Nephron progenitor cell (in vitro differentiated cells): ENCODE measurements around the gene HOXB1.

Source experiments
- DNase-seq: peaks from one replicate; pipeline ENCODE4 v3.0.0; 2021
- H3K27ac Mint-ChIP-seq: 2 replicates; pipeline ENCODE4 v1.8.0; 2021; ENCODE audit warnings: mild to moderate bottlenecking, moderate library complexity, mixed read lengths
- H3K27me3 Mint-ChIP-seq: 2 replicates; pipeline ENCODE4 v1.8.0; 2021; ENCODE audit warnings: mild to moderate bottlenecking, low read depth, mixed read lengths; ENCODE audit not compliant: poor library complexity
- H3K36me3 Mint-ChIP-seq: 2 replicates; pipeline ENCODE4 v1.8.0; 2021; ENCODE audit warnings: low read depth, mixed read lengths
- H3K4me1 Mint-ChIP-seq: 2 replicates; pipeline ENCODE4 v1.8.0; 2021; ENCODE audit warnings: mixed read lengths
- H3K4me3 Mint-ChIP-seq: 2 replicates; pipeline ENCODE4 v1.8.0; 2021; ENCODE audit warnings: mild to moderate bottlenecking, moderate library complexity, mixed read lengths
- H3K9me3 Mint-ChIP-seq: 2 replicates; pipeline ENCODE4 v1.8.0; 2021; ENCODE audit warnings: mild to moderate bottlenecking, moderate library complexity, mixed read lengths
- CTCF ChIP-seq: fragments of 200-600 bp; sonication (generic); IDR thresholded peaks from 2 replicates; pipeline ENCODE4 v1.5.0; 2021; ENCODE audit warnings: antibody characterized with exemption

The HOXB1 gene

GRCh38 chr17:48577330-48577945 is 46.6 kb upstream of the HOXB1 start:
- H3K4me3 Mint-ChIP-seq, result peak overlapping the region; percentile 91

GRCh38 chr17:48576479-48577309 is 45.9 kb upstream of the HOXB1 start:
- peaks cover 38% of the 10 kb centered on the region for H3K4me1 Mint-ChIP-seq
- H3K27me3 Mint-ChIP-seq, result peaks cover 3% of the 10 kb centered on the region
- peak; percentile 71 for DNase-seq
- no peak for TF ChIP-seq CTCF
- peak overlapping the region; percentile 100 for H3K27ac Mint-ChIP-seq
- H3K36me3 Mint-ChIP-seq, result peaks cover 66% of the 10 kb centered on the region
- H3K4me3 Mint-ChIP-seq, result peak overlapping the region; percentile 91
- H3K9me3 Mint-ChIP-seq, result no peaks in the 10 kb centered on the region

More at GRCh38 chr17:48577330-48577945, 46.6 kb upstream of the HOXB1 start:
- Mint-ChIP-seq H3K36me3 (peaks cover 69% of the 10 kb centered on the region), H3K4me1 (peaks cover 39% of the 10 kb centered on the region), H3K27ac (peak overlapping the region; percentile 100), H3K27me3 (peaks cover 3% of the 10 kb centered on the region), H3K9me3 (no peaks in the 10 kb centered on the region)
- DNase-seq, result peak; percentile 85
- TF ChIP-seq CTCF, result no peak

GRCh38 chr17:48575673-48576478 is 45.1 kb upstream of the HOXB1 start:
- Mint-ChIP-seq H3K27ac (no peak overlapping the region), H3K27me3 (peaks cover 3% of the 10 kb centered on the region), H3K4me3 (no peak overlapping the region)

GRCh38 chr17:48575066-48575582 is 44.3 kb upstream of the HOXB1 start:
- H3K4me3 Mint-ChIP-seq, result no peak overlapping the region
- no peaks in the 10 kb centered on the region for H3K9me3 Mint-ChIP-seq
- DNase-seq, result no peak
- no peak overlapping the region for H3K27ac Mint-ChIP-seq
- peaks cover 65% of the 10 kb centered on the region for H3K36me3 Mint-ChIP-seq
- H3K27me3 Mint-ChIP-seq, result peaks cover 3% of the 10 kb centered on the region
- no peak for TF ChIP-seq CTCF
- peaks cover 26% of the 10 kb centered on the region for H3K4me1 Mint-ChIP-seq

More at GRCh38 chr17:48575673-48576478, 45.1 kb upstream of the HOXB1 start:
- DNase-seq, result no peak
- Mint-ChIP-seq H3K36me3 (peaks cover 65% of the 10 kb centered on the region), H3K9me3 (no peaks in the 10 kb centered on the region), H3K4me1 (peaks cover 33% of the 10 kb centered on the region)
- no peak for TF ChIP-seq CTCF

- DNase-seq, result no peak
- Mint-ChIP-seq H3K27ac (no peak overlapping the region), H3K4me3 (no peak overlapping the region), H3K36me3 (peaks cover 62% of the 10 kb centered on the region), H3K27me3 (peaks cover 3% of the 10 kb centered on the region), H3K9me3 (no peaks in the 10 kb centered on the region), H3K4me1 (peaks cover 20% of the 10 kb centered on the region)
- TF ChIP-seq CTCF, result no peak
These were observed 43.8 kb upstream of the HOXB1 start for GRCh38 chr17:48574505-48575065.
